Neural cell (in vitro differentiated cells): ENCODE results near the gene PLEKHM3.

ENCODE experiments used
- EP300 ChIP-seq: fragments of 450-650 bp; conservative IDR thresholded peaks from 2 replicates; pipeline ENCODE4 v1.6.1; 2014; ENCODE audit warnings: antibody characterized with exemption, mild to moderate bottlenecking, moderate library complexity; ENCODE audit not compliant: poor library complexity, severe bottlenecking
- EZH2 ChIP-seq: fragments of 200-600, 300-800 bp; shearing (Covaris generic), sonication (generic); IDR thresholded peaks from 2 replicates; pipeline ENCODE4 v1.6.1; 2014; ENCODE audit warnings: antibody characterized with exemption, low read length, borderline replicate concordance, mild to moderate bottlenecking; ENCODE audit not compliant: insufficient read depth, poor library complexity, severe bottlenecking
- TF ChIP-seq, protein P1 (sequence below): fragments of 450-650 bp; IDR thresholded peaks from 2 replicates; pipeline ENCODE4 v1.5.1; 2014; ENCODE audit warnings: antibody characterized with exemption, mild to moderate bottlenecking, moderate library complexity; ENCODE audit not compliant: poor library complexity, severe bottlenecking

DNA sequence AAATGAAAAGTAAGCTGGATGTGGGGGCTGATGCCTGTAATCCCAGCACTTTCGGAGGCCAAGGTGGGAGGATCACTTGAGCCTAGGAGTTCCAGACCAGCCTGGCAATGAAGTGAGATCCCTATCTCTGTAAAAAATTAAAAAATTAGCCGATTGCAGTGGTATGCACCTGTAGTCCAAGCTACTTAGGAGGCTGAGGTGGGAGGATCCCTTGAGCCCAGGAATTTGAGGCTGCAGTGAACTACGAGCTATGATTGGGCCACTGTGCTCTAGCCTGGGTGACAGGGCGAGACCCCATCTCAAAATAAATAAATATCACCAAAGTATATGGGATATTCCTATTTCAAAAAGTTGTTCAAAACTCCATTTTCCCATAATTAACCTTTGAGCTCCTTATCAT, 154.5 kb downstream of the PLEKHM3 start:
- TF ChIP-seq, protein P1, sequence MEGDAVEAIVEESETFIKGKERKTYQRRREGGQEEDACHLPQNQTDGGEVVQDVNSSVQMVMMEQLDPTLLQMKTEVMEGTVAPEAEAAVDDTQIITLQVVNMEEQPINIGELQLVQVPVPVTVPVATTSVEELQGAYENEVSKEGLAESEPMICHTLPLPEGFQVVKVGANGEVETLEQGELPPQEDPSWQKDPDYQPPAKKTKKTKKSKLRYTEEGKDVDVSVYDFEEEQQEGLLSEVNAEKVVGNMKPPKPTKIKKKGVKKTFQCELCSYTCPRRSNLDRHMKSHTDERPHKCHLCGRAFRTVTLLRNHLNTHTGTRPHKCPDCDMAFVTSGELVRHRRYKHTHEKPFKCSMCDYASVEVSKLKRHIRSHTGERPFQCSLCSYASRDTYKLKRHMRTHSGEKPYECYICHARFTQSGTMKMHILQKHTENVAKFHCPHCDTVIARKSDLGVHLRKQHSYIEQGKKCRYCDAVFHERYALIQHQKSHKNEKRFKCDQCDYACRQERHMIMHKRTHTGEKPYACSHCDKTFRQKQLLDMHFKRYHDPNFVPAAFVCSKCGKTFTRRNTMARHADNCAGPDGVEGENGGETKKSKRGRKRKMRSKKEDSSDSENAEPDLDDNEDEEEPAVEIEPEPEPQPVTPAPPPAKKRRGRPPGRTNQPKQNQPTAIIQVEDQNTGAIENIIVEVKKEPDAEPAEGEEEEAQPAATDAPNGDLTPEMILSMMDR = no peak
- no peak for TF ChIP-seq EZH2
- no peak for TF ChIP-seq EP300
